Psoas muscle (tissue), 8 donors: ENCODE results near the gene UGT2B7. TPM values are rescaled to one million over a fixed set of nuclear protein-coding genes. Genes with fewer than 3 reads are reported as not detected.

Experiments used
- ATAC-seq, 4 donors: fragments of 200-7000 bp; cut with Tn5 transposase; one replicate each; pipeline ENCODE4 v1.9.1; 2020; ENCODE audit warnings: moderate library complexity in 3 of 4, mild to moderate bottlenecking in 2 of 4
- DNase-seq, 2 donors: peaks; one replicate each; pipeline ENCODE4 v3.0.0-alpha.2; 2020
- H3K27ac ChIP-seq: fragments of 200-600 bp; one replicate; pipeline ENCODE4 v1.8.0; 2022
- H3K27me3 ChIP-seq, 3 donors: fragments of 200-600 bp in 1 of 3; one replicate each; pipeline versions ENCODE4 v1.6.1 to v1.8.0; 2013 to 2022; ENCODE audit warnings: low read length in 2 of 3, mild to moderate bottlenecking in 2 of 3, moderate library complexity in 1 of 3; ENCODE audit not compliant: insufficient read depth in 3 of 3
- H3K36me3 ChIP-seq, 2 donors: fragments of 200-600 bp in 1 of 2; one replicate each; pipeline versions ENCODE4 v1.6.1 to v1.8.0; 2013 to 2022; ENCODE audit warnings: low read depth in 1 of 2, mild to moderate bottlenecking in 1 of 2, moderate library complexity in 1 of 2; ENCODE audit not compliant: insufficient read depth in 1 of 2
- H3K4me1 ChIP-seq: fragments of 200-600 bp; one replicate; pipeline ENCODE4 v1.8.0; 2022
- H3K4me3 ChIP-seq: fragments of 200-600 bp; one replicate; pipeline ENCODE4 v1.8.0; 2022; ENCODE audit warnings: mild to moderate bottlenecking
- H3K9me3 ChIP-seq: fragments of 200-600 bp; one replicate; pipeline ENCODE4 v1.8.0; 2022
- WGBS, 3 donors: extraction: QIAGEN DNeasy Blood & Tissue Kit; methylation state at CpG; one replicate each; pipeline versions ENCODE4 v1.1.6 to v1.1.7; 2013; 5-methylcytosine and 5-hydroxymethylcytosine counted together
- intact Hi-C, 2 donors: fragments of 100-400 bp; cut with DNase I; formaldehyde crosslinking; loops; one replicate each; pipeline versions ENCODE4 v1.11.0 to v1.14.2; 2022
- polyA plus RNA-seq, 3 donors: library from polyadenylated mRNA; stranded (reverse); fragments of 200-250 nt; gene quantifications; one replicate each; pipeline ENCODE4 v1.2.3, GENCODE V29; 2013
- total RNA-seq, 4 donors: library from RNA; stranded (reverse); fragmentation: NEBNext Ultra II Directional in 2 of 4; extraction: Animal tissue kit (Norgen Biotek cat#: 25700) in 2 of 4; gene quantifications; one replicate each; pipeline versions ENCODE4 v1.2.1 to v1.2.4, GENCODE V29; 2021 to 2023
- TF ChIP-seq, protein P1 (sequence below): fragments of 200-600 bp; IDR thresholded peaks from one replicate; pipeline ENCODE4 v1.8.0; 2022; ENCODE audit warnings: antibody characterized with exemption
- donor health status: healthy with polysubstance abuse.
- donor health status: DM: no; HTN: no; CAD: no; lungs with moderate emphysema.
- donor health status: Bipolar disorder and iron deficiency.
- donor health status: healthy.
- donor health status: DM: yes; HTN: yes; CAD: no.
- donor health status: DM: no; HTN: no; CAD: no.
- donor health status: DM: no; HTN: no; CAD: no.
- donor health status: DM: yes; HTN: yes; CAD: no.

Gene UGT2B7
- total and polyA plus RNA-seq, 7 donors: 0.04 TPM; not detected in 6

DNA sequence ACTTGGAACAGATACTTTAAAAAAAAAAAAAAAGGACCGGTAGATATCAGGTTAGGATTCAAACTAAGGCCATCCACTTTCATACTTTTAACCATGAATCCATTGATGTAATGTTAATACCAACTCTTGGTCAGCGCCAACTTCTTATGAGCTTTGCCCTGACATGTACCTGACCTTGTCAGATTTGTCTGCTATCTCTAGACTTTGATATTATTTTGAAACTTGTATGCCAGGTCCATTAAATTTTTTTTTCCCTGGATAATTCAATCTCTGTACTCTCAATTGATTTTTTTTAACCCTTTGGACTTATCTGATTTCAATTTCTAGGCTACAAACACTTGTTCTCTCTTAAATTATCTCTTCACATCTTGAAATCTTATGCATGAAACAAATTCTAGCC is 27.2 kb upstream of the UGT2B7 start:
- Histone ChIP-seq H3K4me1 (no peaks in the 10 kb centered on the region), H3K36me3 (no peaks in the 10 kb centered on the region), H3K27ac (no peak overlapping the region), H3K9me3 (no peaks in the 10 kb centered on the region), H3K27me3 (no peaks in the 10 kb centered on the region), H3K4me3 (no peak overlapping the region)
- ATAC-seq (no peak), DNase-seq (no peak)
- TF ChIP-seq, protein P1, sequence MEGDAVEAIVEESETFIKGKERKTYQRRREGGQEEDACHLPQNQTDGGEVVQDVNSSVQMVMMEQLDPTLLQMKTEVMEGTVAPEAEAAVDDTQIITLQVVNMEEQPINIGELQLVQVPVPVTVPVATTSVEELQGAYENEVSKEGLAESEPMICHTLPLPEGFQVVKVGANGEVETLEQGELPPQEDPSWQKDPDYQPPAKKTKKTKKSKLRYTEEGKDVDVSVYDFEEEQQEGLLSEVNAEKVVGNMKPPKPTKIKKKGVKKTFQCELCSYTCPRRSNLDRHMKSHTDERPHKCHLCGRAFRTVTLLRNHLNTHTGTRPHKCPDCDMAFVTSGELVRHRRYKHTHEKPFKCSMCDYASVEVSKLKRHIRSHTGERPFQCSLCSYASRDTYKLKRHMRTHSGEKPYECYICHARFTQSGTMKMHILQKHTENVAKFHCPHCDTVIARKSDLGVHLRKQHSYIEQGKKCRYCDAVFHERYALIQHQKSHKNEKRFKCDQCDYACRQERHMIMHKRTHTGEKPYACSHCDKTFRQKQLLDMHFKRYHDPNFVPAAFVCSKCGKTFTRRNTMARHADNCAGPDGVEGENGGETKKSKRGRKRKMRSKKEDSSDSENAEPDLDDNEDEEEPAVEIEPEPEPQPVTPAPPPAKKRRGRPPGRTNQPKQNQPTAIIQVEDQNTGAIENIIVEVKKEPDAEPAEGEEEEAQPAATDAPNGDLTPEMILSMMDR: no peak
- intact Hi-C loops: no loop called here
- WGBS, 3 donors: 32 to 63% (median 56%) methylated on average over 2 of the region's 2 CpGs

- Histone ChIP-seq H3K27me3 (no peaks in the 10 kb centered on the region), H3K4me1 (no peaks in the 10 kb centered on the region), H3K27ac (no peak overlapping the region), H3K4me3 (no peak overlapping the region), H3K9me3 (no peaks in the 10 kb centered on the region), H3K36me3 (no peaks in the 10 kb centered on the region)
- intact Hi-C loops: no loop called here
- TF ChIP-seq, protein P1: no peak
- 35 to 68% (median 44%) methylated on average over 2 of the region's 2 CpGs for WGBS, 3 donors
- ATAC-seq: no peak
- DNase-seq: no peak
Measured at GRCh38 chr4:69070590-69070989, 25.7 kb upstream of the UGT2B7 start.

DNA sequence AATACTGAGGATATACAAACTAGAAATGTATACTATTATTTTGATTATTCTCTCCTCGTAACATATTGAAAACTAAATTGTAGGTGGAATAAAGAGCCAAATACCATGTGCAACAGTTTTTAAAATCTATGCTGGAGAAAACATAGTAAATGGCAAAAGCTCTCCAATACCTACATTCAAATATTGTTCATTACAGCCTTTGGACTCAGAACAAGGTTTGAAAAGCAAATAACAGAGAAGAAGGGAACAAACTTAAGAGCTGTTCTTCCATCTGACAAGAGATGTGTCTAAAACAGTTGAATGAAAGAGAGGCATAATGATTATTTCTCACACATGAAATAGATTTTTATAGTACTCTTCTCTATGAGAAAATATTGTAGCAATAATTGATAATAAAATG is 25.0 kb upstream of the UGT2B7 start:
- Histone ChIP-seq H3K27me3 (no peaks in the 10 kb centered on the region), H3K9me3 (no peaks in the 10 kb centered on the region), H3K4me1 (no peaks in the 10 kb centered on the region), H3K27ac (no peak overlapping the region), H3K4me3 (no peak overlapping the region), H3K36me3 (no peaks in the 10 kb centered on the region)
- ATAC-seq: no peak
- TF ChIP-seq, protein P1: no peak
- WGBS, 3 donors: 69 to 90% (median 83%) methylated on average over 1 of the region's 1 CpG
- intact Hi-C loops: no loop called here
- DNase-seq: no peak

DNA sequence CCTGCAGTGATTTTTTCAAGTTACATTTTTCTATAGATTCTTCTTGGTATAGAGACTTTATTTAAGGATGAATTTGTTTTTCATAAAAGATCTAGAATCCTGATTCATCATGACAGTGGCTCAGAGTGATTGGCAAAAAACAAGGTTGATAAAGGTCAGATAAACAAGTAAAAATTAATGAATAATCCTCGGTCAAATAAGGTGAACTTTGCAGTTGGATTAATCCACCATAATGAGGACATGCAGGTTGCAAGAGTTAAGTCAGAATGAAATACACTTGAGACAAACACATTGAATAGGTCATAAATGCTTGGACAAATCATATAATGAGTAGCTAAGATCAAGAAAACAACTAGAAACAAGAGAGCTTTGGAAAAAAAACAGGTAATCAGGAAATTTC is 22.9 kb upstream of the UGT2B7 start:
- Histone ChIP-seq H3K27me3 (no peaks in the 10 kb centered on the region), H3K36me3 (no peaks in the 10 kb centered on the region), H3K4me3 (no peak overlapping the region), H3K4me1 (no peaks in the 10 kb centered on the region), H3K9me3 (no peaks in the 10 kb centered on the region), H3K27ac (no peak overlapping the region)
- no peak for DNase-seq
- ATAC-seq: no peak
- TF ChIP-seq, protein P1: no peak
- 85 to 92% (median 90%) methylated on average over 1 of the region's 1 CpG for WGBS, 3 donors
- intact Hi-C loops: no loop called here

DNA sequence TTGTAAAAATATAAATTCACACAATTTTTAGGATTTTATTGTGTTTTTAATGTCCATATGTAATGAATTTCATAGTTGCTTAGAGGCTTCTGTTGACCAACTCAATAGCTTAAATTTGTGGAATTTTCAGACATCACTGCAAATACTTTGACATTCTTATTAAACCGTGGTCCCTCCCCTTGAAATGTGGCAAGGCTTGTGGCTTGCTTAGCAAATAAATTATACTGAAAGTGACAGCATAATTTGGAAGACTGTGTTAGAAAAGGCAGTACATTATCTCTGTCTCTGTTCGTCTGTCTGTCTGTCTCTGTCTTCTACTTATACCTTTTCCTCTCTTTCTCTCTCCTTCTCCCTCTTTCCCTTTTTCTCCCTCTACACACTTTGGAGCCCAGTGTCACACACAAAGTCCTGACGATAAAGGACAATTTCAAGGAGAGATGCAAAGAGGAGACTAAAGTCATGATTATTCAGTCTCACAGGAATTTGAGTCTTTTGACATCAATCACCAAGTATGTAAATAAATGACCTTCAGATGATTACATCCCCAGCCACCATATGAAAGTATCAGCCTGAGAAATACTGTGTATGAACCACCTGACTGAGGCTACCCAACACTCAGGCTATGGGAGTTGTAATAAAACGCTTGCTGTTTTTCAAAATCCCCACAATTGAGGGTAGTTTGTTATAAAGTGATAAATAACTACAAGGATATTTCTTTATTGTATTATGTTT is 21.0 kb upstream of the UGT2B7 start:
- intact Hi-C loops: no loop called here

More for the DNA sequence above, 21.0 kb upstream of the UGT2B7 start:
- Histone ChIP-seq H3K27ac (no peak overlapping the region), H3K9me3 (no peaks in the 10 kb centered on the region), H3K4me1 (no peaks in the 10 kb centered on the region), H3K4me3 (no peak overlapping the region), H3K36me3 (no peaks in the 10 kb centered on the region), H3K27me3 (no peaks in the 10 kb centered on the region)
- WGBS, 3 donors: 29 to 47% (median 39%) methylated on average over 4 of the region's 4 CpGs
- DNase-seq: no peak
- TF ChIP-seq, protein P1: no peak
- no peak for ATAC-seq
